Measurements from ENCODE around the gene TRPV4. TPM values are rescaled to one million over a fixed set of nuclear protein-coding genes. Genes with fewer than 3 reads are reported as not detected.
A peak's percentile ranks its signal among the peaks of the same experiment; 100 is the strongest.

The TRPV4 gene
- total and polyA plus RNA-seq, 2 experiments from 2014 or later = 0.66 to 1.1 TPM

- no peaks in the 10 kb centered on the region for H3K27me3 ChIP-seq (ENCODE audit: insufficient read depth)
- H3K4me3 Mint-ChIP-seq = no peak overlapping the region
- no peak overlapping the region for H3K4me2 ChIP-seq
- H3K27me3 Mint-ChIP-seq (ENCODE audit: insufficient read depth, low read depth, poor library complexity) = no peaks in the 10 kb centered on the region
- no peaks in the 10 kb centered on the region for H3K9me3 Mint-ChIP-seq
- DNase-seq (ENCODE audit: low spot score) (no peak), ATAC-seq (no peak)
- 0 out of 2 replicates have a peak overlapping the region, but pooled peaks have one; percentile 14 for H3K27ac ChIP-seq (ENCODE audit: low read depth)
- H3K9me2 ChIP-seq (ENCODE audit: insufficient read depth) = 0 out of 2 replicates have a peak, but pooled peaks cover 7% of the 10 kb centered on the region
- no peak overlapping the region for H3K27ac Mint-ChIP-seq
- H3K36me3 ChIP-seq (ENCODE audit: insufficient read depth) = no peaks in the 10 kb centered on the region
- H3K36me3 Mint-ChIP-seq (ENCODE audit: low read depth) = no peaks in the 10 kb centered on the region
- no peaks in the 10 kb centered on the region for H4K20me1 ChIP-seq (replicated peaks; ENCODE audit: insufficient read depth)
- H3F3A ChIP-seq (replicated peaks; ENCODE audit: low read depth) = no peaks in the 10 kb centered on the region
- no peaks in the 10 kb centered on the region for H3K4me1 Mint-ChIP-seq
- TF ChIP-seq ZNF331 (CRISPR knock-in tag; IDR thresholded peaks at IDR 0.05; ENCODE audit: low read depth) (no peak), CREB1 (CRISPR knock-in tag; IDR thresholded peaks at IDR 0.05; ENCODE audit: low read depth) (no peak), REST (IDR thresholded peaks at IDR 0.05; ENCODE audit: unreplicated experiment) (no peak)
- H2AFZ ChIP-seq = no peak overlapping the region
- H3K79me2 ChIP-seq (replicated peaks; ENCODE audit: insufficient read depth) = no peaks in the 10 kb centered on the region
- no peaks in the 10 kb centered on the region for H3K4me1 ChIP-seq (ENCODE audit: insufficient read depth)
- no peak overlapping the region for H3K4me3 ChIP-seq
Measured at GRCh38 chr12:109810954-109811623, 22.1 kb downstream of the TRPV4 start.

- H3K4me3 Mint-ChIP-seq = no peak overlapping the region
- H3K36me3 Mint-ChIP-seq (ENCODE audit: low read depth) = no peaks in the 10 kb centered on the region
- no peak overlapping the region for H3K4me2 ChIP-seq
- H3K9me2 ChIP-seq (ENCODE audit: insufficient read depth) = 0 out of 2 replicates have a peak, but pooled peaks cover 7% of the 10 kb centered on the region
- H3K27ac ChIP-seq (ENCODE audit: low read depth) = no peak overlapping the region
- TF ChIP-seq JUNB (IDR thresholded peaks at IDR 0.05; ENCODE audit: unreplicated experiment) = no peak
- no peaks in the 10 kb centered on the region for H3K36me3 ChIP-seq (ENCODE audit: insufficient read depth)
- no peaks in the 10 kb centered on the region for H3K27me3 Mint-ChIP-seq (ENCODE audit: insufficient read depth, low read depth, poor library complexity)
- DNase-seq (ENCODE audit: low spot score) (no peak), ATAC-seq (no peak)
- H3K4me1 ChIP-seq (ENCODE audit: insufficient read depth) = no peaks in the 10 kb centered on the region
- H3F3A ChIP-seq (replicated peaks; ENCODE audit: low read depth) = no peaks in the 10 kb centered on the region
- H3K79me2 ChIP-seq (replicated peaks; ENCODE audit: insufficient read depth) = no peaks in the 10 kb centered on the region
- H4K20me1 ChIP-seq (replicated peaks; ENCODE audit: insufficient read depth) = no peaks in the 10 kb centered on the region
- no peaks in the 10 kb centered on the region for H3K4me1 Mint-ChIP-seq
- H3K4me3 ChIP-seq = no peak overlapping the region
- no peak overlapping the region for H3K27ac Mint-ChIP-seq
- H3K9me3 Mint-ChIP-seq = no peaks in the 10 kb centered on the region
- H2AFZ ChIP-seq = no peak overlapping the region
- H3K27me3 ChIP-seq (ENCODE audit: insufficient read depth) = no peaks in the 10 kb centered on the region
Measured at GRCh38 chr12:109808876-109809646, 24.1 kb downstream of the TRPV4 start.

Measured in GM23338 (cell line).